ENCODE data around the gene INSC.

GRCh38 chr11:15101072-15101709, 13.5 kb upstream of the INSC start:
- TF ChIP-seq, protein P1, sequence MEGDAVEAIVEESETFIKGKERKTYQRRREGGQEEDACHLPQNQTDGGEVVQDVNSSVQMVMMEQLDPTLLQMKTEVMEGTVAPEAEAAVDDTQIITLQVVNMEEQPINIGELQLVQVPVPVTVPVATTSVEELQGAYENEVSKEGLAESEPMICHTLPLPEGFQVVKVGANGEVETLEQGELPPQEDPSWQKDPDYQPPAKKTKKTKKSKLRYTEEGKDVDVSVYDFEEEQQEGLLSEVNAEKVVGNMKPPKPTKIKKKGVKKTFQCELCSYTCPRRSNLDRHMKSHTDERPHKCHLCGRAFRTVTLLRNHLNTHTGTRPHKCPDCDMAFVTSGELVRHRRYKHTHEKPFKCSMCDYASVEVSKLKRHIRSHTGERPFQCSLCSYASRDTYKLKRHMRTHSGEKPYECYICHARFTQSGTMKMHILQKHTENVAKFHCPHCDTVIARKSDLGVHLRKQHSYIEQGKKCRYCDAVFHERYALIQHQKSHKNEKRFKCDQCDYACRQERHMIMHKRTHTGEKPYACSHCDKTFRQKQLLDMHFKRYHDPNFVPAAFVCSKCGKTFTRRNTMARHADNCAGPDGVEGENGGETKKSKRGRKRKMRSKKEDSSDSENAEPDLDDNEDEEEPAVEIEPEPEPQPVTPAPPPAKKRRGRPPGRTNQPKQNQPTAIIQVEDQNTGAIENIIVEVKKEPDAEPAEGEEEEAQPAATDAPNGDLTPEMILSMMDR (IDR thresholded peaks at IDR 0.05): peak; percentile 84 to 94 (median 90)
- TF ChIP-seq POLR2A (IDR thresholded peaks at IDR 0.05): no peak

Measured in heart left ventricle (tissue), 13 donors.